Fibroblast of pulmonary artery (primary cell): ENCODE measurements around the gene TECR.
"Not testable (repeated sequence)": the region's sequence is repeated elsewhere in the genome, so short reads cannot be mapped to it uniquely, and the experiment has no call there.

Experiments used
- DNase-seq: peaks from one replicate; pipeline ENCODE4 v3.0.0-alpha.2; 2010; ENCODE audit warnings: low read depth
- H3K4me3 ChIP-seq: replicated peaks from 2 replicates; pipeline ENCODE4 v1.5.1; 2011; ENCODE audit warnings: low read depth, mild to moderate bottlenecking, control low read depth, low read length, moderate library complexity
- CTCF ChIP-seq: IDR thresholded peaks from 2 replicates; pipeline ENCODE4 v1.5.1; 2011; ENCODE audit warnings: mild to moderate bottlenecking, control low read depth, low read length, inconsistent platforms; ENCODE audit errors: missing control alignments

Gene TECR

GRCh38 chr19:14551134-14552005 is 22.0 kb downstream of the TECR start:
- peak; percentile 57 for DNase-seq
- not testable (repeated sequence) for H3K4me3 ChIP-seq
- peak; percentile 29 for TF ChIP-seq CTCF

GRCh38 chr19:14552006-14552360 is 22.6 kb downstream of the TECR start:
- H3K4me3 ChIP-seq, DNase-seq: not testable (repeated sequence)

GRCh38 chr19:14553042-14553938 is 23.9 kb downstream of the TECR start:
- no peak for TF ChIP-seq CTCF
- DNase-seq, result no peak
- H3K4me3 ChIP-seq, result no peak overlapping the region

GRCh38 chr19:14553939-14554243 is 24.5 kb downstream of the TECR start:
- no peak for DNase-seq
- TF ChIP-seq CTCF, result no peak
- no peak overlapping the region for H3K4me3 ChIP-seq

- no peak overlapping the region for H3K4me3 ChIP-seq
These were observed 25.0 kb downstream of the TECR start for GRCh38 chr19:14554382-14554812.

GRCh38 chr19:14555918-14556661 is 26.7 kb downstream of the TECR start:
- DNase-seq, result no peak

More at GRCh38 chr19:14554382-14554812, 25.0 kb downstream of the TECR start:
- TF ChIP-seq CTCF, result no peak
- no peak for DNase-seq

More at GRCh38 chr19:14555918-14556661, 26.7 kb downstream of the TECR start:
- H3K4me3 ChIP-seq, result no peak overlapping the region
- TF ChIP-seq CTCF, result no peak
